GM19372 (cell line): ENCODE results near the gene ELAVL2.

Source experiments
- ATAC-seq: cut with Tn5 transposase; IDR thresholded peaks from one replicate; pipeline ENCODE4 v1.9.1; 2021; ENCODE audit warnings: mild to moderate bottlenecking, low read depth, moderate library complexity; ENCODE audit not compliant: unreplicated experiment

The ELAVL2 gene

GRCh38 chr9:23774266-23774665 lies 51.8 kb downstream of the ELAVL2 start:
- no peak for ATAC-seq

DNA sequence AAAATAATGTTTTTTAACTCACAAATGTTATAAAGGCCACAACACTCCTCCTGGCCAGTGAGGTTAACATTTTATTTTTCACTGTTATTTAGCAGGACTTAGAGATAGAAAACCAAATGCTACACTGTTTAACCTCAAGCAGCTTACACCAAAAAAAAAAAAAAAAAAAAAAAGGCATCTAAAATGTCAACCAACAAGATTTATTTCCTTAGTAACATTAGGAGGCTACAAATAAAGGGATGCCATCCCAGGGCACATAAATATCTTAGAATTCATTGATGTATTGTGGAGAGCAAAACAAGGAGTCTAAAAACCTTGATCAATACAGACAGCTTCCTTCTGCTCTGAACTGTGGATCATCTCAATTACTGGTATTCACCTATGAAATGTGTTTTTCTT lies 53.7 kb downstream of the ELAVL2 start:
- ATAC-seq = no peak

DNA sequence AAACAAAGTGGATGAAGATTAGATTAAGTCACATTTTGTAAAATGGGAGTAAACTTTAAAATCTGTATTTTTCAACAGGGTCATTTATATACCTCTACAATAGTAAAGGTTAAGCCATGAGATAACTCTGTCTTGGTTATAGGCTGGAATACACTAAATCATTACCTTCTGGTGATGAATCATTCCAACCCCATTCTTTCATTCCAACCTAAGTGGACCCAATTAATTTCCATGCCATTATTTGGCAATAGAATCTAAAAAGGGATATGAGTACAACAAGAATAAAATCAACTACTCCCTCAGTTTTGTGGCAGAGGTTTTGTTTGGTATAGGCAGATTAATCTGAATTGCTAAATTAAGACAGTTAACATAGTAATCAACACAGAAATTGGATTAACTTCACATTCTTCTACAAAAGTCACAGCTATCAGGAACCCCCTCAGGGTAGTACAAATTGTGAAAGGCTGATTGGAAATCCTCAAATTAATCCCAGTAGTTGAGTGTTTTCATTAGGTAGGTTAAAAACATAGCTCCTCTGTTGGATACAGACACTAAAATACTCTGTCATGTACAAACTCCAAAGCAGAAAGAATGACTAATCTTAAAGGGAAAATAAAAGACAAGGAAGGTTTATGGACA lies 54.2 kb downstream of the ELAVL2 start:
- no peak for ATAC-seq

DNA sequence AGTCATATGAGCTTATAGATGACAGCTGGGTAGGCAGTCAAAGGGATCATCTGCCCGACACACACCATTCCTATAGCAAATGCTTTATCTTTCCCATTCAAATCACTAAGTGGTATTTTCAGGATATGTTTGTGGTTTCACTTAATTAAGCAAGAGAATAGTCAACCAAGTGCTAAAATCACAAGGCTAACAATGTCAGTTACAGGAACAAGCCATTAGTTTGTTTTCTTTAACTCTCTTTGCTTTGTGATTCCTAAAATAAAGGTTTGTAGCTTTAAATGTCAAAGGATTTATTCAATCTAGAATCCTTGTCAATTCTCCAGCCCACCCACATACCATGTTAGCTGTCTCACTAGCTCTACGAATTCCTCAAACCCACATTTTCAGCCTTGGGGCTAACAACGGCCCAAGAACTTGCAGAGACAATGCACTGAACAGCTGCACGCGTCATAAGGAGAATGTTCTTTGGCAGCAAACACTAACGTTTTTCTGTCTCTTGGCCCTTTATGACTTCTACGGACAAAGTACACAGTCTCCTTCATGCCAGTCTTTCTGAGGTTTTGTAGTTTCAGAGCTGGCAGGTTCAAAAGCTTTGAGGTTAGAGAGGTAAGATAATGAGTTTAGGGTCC lies 56.6 kb downstream of the ELAVL2 start:
- ATAC-seq = no peak

- ATAC-seq = no peak
These were observed 57.2 kb downstream of the ELAVL2 start for GRCh38 chr9:23768861-23769260.

- no peak for ATAC-seq
These were observed 59.4 kb downstream of the ELAVL2 start for GRCh38 chr9:23766613-23767012.

- no peak for ATAC-seq
These were observed 60.5 kb downstream of the ELAVL2 start for GRCh38 chr9:23765561-23765960.

- no peak for ATAC-seq
These were observed 61.8 kb downstream of the ELAVL2 start for GRCh38 chr9:23764219-23764618.

- no peak for ATAC-seq
These were observed 71.5 kb downstream of the ELAVL2 start for GRCh38 chr9:23754551-23754950.

GRCh38 chr9:23752859-23753258 lies 73.2 kb downstream of the ELAVL2 start:
- ATAC-seq = no peak

GRCh38 chr9:23751633-23752032 lies 74.4 kb downstream of the ELAVL2 start:
- ATAC-seq = no peak

GRCh38 chr9:23750808-23751207 lies 75.2 kb downstream of the ELAVL2 start:
- no peak for ATAC-seq

DNA sequence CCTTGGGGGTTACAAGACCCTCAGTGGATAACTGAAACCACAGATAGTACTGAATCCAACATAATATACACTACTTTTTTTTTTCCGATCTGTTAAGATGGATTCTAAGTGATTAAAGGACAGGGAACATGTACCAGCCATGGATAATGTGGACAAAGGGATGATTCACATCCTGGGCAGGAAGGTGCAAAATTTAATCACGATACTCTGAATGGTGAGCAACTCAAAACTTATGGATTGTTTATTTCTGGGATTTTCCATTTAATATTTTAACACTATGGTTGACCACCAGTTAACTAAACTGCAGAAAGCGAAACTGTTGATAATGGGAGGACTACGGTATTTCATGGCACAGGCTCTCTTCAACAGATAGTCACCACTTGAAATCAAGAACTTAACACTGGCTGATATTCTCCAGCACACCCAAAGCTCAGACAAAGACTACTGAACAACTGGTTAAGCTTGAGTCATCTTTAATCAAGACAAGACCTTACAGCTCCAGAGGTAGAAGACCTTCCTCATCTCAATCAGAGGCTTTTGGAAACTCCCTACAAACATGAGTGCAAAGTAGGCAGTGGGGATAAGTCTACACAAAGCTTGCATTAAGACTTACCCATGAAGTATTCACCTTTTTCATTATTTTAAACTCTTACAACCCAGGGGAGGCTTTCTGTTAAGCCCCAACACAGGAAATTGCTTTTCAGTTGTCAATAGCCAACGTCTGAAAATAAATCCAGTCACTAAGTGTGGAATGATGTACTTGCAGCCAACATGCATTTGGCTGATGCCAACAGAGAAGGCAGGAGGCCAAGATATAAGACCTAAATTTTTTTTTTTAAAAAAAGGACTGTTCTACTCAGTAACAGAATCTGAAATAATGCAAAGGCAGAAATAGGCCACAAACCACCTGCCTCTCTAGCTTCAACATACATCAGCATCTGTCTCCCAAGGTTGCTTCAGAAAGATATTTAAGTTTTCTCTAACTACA lies 78.7 kb downstream of the ELAVL2 start:
- no peak for ATAC-seq

DNA sequence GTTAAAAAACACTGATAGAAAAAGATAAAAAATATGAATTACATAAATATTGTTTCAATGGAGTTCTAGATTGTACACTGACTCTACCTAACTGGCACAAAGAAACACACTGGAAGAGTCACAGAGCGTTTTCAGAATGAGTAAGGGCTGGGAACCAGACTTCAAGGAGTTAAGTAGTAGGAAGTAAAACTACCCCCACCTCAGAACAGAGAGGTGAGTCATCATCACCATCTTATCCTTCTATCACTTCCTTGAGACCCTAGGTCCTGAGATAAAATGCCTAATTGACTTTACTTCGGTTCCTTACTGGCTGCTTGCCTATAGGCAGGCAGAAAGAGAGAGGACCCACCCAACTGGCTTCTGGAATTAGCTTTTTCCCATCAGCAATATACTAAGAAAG lies 79.7 kb downstream of the ELAVL2 start:
- no peak for ATAC-seq

DNA sequence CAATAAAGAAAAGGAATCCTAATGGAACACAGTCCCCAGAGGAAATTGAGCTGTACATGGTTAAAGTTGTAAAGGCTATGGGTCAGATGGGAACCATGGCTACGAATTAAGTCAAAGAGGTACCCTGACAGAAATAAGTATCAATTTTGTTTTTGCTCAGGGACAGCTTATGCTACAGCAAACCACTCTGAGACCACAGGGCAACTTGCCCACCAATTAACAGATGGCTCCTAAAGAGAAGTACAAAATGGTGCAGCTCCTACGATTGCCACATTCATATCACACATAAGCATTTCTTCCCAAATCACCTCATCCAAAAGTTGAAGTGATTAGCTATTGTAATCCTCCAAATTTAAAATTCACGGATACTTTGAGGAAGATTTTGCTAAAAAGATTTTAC lies 83.0 kb downstream of the ELAVL2 start:
- no peak for ATAC-seq

GRCh38 chr9:23741351-23741750 lies 84.7 kb downstream of the ELAVL2 start:
- ATAC-seq = no peak

GRCh38 chr9:23740531-23740930 lies 85.5 kb downstream of the ELAVL2 start:
- ATAC-seq = no peak

DNA sequence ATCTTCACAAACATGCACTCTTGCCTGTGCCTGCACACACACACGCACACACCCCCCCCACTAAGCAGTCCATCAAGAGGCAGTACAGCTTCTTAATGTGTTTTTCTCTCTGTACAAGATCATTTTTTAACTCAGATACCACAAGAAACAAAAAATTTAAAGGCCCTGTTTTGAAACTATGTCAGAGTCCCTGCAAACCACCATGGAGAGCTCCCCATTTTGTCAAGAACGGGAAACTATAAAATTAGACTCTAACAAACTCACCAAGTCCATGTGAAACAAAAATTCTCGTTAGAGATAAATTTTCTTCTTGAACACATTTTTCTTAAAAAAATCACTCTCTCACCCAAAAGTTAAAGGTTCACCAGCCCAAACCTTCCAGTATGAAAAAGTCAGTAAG lies 86.3 kb downstream of the ELAVL2 start:
- ATAC-seq = no peak

DNA sequence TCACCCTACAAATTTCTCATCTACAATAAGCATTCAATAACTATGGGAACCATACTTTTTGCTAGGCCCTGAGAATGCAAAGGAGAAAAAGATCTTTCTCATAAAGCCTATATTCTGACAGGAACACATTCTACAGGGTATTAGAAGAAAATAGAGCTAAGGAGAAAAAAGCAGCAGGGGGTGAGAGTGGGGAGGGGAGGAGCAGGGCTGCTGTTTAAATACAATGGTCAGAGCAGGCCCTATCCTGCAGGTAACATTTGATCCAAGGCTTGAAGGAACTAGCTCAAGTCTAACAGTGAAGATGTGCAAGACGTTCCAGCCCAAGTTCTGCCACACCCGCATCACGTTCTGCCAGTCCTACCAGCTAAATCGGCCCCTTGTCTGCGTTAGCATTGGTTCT lies 89.7 kb downstream of the ELAVL2 start:
- no peak for ATAC-seq

- ATAC-seq = no peak
These were observed 92.5 kb downstream of the ELAVL2 start for GRCh38 chr9:23733495-23734078.

- ATAC-seq = no peak
These were observed 94.7 kb downstream of the ELAVL2 start for GRCh38 chr9:23731353-23731752.
